HG02943 (cell line): Measurements from ENCODE around the gene APOBEC3A.
"Not testable (repeated sequence)": the region's sequence is repeated elsewhere in the genome, so short reads cannot be mapped to it uniquely, and the experiment has no call there.

Experiments used
- ATAC-seq: cut with Tn5 transposase; IDR thresholded peaks from one replicate; pipeline ENCODE4 v1.9.1; 2021; ENCODE audit warnings: mild to moderate bottlenecking, low read depth, moderate library complexity; ENCODE audit not compliant: unreplicated experiment

Gene APOBEC3A

DNA sequence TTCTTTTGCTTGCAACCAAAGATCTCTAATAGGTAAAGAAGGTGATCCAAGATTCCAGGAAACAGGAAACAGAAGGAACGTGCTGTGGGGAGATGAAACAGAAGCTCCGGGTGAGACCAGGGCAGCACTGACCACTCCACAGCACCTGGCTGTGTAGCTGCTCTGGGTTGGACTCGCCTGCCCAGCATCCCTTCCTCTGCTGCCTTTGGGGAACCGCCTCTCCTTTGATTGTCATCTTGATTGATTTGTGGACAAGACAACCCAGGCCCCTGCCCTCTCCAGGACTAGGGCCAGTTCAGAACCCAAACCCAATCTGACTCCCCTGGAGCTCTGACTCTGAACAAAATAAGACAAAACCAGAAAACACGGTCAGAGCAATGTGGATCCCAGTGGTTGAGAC is 14.7 kb upstream of the APOBEC3A start:
- no peak for ATAC-seq

DNA sequence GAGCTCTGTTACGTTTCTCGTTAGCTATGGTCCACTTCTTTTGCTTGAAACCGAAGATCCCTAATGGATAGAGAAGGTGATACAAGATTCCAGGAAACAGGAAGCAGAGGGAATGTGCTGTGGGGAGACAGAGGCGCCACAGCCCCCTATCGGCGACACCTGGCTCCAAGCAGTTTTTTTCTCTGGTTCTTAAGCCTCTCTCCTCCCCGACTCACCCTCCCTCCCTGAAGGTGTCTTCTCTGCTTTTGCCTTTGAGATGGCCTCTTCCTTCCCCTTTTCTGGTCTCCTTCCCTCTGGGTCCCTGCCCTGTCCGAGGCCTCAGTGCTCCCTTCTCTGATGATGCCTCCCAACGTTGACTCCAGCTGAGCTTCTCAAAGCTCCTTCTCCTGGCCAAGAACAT is 14.2 kb upstream of the APOBEC3A start:
- no peak for ATAC-seq

DNA sequence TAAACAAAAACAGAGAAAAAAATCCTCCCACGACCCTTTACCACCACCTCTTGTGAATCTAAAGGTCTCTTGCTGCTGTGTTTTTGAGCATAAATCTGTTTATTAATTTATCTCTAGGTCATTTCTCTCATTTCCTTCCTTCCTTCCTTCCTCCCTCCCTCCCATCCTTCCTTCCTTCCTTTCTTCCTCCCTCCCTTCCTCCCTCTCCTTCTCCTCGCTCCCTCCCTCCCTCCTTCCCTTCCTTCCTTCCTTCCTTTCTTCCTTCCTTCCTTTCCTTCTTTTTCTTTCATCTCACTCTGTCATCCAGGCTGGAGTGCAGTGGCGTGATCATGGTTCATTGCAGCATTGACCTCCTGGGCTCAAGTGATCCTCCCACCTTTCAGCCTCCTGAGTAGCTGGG is 13.5 kb upstream of the APOBEC3A start:
- no peak for ATAC-seq

DNA sequence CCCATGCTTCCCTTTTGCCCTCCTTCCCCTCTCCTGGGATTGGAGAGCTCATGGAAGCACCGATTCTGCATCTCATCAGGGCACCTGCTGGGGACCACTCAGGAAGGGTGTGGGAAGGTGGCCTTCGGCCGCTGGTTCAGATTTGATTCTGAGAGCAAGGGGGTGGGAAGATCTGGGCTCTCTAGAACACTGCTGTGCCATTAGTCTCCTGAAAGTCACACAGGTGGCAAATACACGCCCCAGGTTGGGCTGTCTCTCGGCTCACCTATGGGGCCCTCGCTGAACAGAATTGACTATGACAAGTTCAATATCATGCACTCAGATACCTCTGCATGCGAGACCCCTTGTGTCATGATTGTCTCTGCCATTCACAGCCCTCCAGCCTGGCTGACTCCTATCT is 12.8 kb upstream of the APOBEC3A start:
- no peak for ATAC-seq

DNA sequence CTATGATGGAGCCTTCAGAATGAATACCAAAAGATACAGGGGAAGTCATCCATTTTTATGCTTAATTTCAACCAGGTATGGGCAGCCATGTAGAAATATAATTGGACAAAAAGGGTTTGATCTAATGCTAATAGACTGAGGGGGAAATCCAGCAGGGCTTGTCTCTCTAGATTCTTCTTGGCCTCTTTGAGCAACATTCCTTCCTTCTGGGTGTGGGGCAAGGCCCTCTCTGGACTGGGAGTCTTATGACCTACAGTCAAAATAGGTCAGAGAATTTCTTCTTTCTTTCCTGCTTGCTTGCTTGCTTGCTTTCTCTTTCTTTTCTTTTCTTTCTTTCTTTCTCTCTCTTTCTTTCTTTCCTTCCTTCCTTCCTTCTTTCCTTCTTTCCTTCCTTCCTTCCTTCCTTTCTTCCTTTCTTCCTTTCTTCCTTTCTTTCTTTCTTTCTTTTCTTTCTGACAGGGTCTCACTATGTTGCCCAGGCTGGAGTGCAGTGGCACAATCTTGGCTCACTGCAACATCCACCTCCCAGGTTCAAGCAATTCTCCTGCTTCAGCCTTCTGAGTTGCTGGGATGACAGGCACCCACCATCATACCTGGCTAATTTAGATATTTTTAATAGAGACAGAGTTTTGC is 11.6 kb upstream of the APOBEC3A start:
- not testable (repeated sequence) for ATAC-seq

DNA sequence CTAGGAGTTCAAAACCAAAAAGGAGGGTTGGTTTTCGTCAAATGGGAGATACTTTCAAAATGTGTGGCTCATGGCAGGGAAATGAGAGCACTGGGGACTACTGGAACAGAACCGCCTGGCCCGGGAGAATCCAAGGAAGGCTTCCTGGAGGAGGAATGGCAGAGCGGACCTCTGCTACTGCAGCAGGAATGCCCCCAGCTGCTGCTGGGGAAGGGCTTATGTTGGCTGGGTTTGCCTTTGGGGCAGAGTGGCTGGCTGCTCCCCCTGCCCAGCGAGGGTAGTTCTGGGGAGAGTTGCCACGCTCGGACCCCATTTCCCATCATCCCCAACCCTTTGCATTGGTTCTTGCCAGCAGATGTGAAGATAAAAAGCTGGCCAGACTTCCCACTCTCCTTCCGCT is 10.6 kb upstream of the APOBEC3A start:
- ATAC-seq, result no peak

DNA sequence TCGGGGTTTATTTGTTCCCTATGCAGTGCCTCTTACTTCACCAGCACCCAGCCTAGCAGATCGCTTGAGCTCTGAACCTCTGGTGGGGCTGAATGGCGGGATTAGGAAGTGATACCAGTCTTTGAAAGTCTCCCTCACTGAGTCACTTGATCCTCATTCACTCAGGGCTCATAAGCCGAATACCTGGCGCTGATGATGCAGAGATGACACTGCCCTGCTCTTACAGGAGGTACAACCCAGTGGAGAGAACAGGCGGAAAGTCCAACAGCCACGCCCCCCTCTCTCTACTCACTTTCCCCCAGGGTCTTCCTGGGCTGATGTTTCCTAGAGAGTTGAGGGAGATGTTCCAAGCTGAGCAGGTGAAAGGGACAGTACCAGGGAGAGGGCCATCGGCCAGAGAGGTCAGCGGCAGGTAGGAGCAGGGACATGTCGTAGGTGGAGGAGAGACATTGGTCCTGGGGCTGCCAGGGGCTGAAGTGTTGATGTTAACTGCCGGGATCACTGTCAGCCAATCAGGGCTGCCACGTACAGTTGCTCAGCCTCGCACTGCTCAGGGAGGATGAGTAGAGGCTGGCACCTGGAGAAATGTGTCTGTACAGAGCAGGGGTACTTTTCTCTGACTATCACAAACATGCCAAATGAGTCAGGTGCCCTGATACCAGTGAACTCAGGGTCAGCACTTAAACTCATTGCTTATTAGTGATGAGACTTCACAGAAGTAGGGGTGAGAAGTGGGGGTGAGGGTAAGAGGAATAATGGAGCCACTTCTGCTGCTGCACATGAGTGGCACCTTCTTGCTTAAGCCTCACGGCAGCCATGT is 9.9 kb upstream of the APOBEC3A start:
- ATAC-seq, result no peak

DNA sequence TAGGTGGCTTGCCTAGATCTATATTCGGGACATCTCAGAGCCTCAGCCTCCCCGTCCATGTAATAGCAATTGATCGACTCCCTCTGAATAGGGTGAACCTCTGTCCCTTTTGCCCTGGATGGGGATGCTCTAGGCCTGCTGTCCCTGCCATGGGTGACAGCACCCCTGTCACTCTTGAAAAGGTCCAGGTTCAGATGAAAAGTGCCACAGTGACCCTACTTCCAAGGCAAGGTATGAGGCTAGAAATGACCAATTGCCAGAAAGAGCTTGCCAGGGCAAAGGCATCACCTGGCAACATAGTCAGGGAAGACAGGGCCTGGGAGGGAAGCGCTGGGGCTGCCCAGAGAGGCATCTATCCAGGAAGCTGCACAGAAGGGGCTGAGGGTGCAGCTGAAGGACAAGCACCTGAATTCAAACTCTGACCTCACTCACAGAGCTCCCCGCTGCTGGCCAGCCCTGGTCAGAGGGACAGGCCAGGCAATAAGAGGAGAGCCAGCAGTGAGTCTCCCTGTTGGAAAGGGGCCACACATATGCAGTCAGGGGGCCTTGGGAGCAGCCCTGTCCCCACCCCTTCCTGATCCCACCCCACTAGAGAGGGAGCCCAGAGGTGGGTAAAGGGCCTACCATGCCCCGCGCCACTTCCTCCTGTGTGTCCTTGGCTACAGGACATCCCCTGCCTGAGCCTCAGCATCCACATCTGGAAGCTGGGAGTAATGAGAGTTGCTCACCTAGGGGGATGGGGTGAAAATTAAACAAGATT is 9.0 kb upstream of the APOBEC3A start:
- ATAC-seq, result no peak

DNA sequence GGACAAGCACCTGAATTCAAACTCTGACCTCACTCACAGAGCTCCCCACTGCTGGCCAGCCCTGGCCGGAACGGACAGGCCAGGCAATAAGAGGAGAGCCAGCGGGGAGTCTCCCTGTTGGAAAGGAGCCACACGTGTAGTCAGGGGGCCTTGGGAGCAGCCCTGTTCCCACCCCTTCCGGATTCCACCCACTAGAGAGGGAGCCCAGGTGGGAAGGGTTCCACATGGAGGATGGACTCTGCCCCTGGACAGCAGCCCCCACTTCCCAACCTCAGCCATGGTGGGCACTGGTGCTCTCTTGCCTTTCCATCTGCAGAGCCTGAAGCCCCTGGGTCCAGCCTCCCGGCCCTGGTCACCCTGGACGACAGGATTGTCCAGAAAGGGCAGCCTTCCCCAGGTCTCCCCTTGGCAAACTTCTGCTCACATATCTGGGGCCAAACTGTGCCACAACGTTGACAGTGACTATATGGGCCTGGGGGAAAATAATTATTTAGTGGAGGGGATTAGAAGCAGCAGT is 7.5 kb upstream of the APOBEC3A start:
- no peak for ATAC-seq

DNA sequence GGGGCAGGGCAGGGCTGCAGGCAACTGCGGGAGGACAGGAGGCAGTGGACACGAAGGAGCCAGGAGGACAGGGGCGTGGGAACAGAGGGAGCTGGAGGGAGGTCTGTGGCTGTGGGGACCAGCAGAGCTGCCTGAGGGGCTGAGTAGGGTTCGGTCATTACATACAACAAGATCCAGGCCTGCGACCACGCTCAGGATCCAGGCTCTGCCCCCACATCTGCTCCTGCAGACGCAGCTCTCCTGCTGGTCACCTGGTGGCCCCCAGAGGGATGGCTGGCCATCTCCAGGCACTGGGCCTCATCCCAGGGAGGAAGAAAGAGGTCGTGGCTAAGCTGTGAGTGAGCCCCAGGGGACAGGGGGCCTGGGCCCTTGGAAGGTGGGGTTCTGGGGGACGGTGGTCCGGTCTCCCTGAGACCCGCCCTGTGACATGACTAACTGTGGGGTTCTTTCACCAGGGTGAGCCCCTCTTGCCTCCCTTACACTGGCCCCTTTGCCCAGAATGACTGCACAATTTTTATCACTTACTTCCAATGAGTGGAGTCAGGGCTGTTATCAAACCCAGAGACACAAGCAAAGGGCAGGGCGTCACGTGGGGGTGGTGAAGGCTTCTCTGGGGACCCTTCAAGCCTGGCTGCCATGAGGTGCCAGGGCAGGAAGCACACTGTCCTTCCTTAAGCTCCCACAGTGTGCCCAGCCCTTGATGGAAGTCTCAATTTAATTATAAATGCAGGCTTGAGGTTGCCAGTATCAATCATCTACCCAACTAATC is 6.7 kb upstream of the APOBEC3A start:
- no peak for ATAC-seq

DNA sequence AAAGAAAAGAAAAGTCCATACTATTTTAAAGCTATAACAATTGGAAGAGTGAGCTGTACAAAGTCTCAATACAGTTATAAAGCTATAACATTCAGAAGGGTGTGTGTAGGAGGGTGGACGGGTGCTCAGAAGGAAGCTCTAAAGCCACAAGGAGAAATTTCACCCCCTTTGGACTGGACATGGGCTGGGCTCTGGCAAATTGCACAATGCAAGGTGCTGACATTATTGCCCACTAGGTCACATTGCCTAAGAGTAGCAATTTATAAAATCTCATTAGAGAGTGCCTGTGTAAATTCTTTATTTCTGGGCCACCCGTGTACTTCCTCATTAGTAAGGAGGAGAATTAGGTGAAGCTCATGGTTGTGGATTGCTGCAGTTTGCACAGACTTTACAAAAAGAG is 5.7 kb upstream of the APOBEC3A start:
- ATAC-seq, result no peak

DNA sequence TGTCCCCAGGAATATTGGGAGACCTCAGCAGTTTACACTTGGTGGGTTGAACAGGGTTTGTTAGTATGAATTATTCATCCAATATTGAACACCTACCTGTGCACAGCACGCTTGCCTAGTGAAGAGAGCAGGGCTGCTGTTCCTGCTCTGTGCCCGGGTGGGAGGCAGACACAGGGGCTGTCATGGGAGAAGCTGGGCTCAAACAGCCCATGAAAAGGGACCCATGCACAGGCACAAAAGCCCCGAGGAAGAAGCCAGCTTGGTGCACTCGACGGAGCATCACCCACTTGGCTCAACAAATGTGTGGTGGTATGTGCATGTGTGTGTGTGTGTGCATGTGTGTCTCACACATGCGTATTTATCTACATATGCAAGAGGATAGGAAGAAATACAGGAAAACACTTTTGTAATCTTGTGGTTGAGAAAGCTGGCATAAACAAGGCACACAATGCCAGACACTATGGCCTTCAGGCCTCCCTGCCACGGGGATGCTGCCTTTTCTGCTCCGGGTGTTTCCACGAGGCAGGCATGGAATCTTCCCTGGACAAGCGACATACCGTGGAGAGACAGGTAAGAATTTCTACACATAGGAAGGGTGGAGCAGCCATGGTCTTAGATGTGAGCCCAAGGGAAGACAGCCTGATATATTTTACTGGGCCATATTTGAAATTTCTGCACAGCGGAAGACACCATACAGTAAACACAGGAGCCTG is 5.0 kb upstream of the APOBEC3A start:
- ATAC-seq, result no peak

DNA sequence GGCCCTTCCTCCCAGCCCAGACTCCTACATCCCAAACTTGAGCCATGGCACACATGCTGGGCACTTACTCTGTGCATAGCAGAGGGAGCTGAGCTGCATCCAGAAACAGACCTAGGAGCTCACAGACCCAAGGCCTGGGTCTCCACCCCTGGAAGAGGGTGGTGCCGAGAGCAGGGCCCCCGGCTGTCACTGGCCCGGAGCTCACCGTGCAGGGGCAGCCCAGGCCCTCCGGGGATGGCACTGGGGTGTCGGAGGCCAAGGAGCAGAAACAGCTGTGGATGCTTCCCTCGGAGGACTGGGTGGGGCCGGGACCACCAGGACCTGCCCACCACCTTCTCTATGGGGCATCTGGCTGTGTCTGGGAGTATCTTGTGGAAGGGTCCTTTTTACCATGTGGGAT is 4.3 kb upstream of the APOBEC3A start:
- no peak for ATAC-seq

DNA sequence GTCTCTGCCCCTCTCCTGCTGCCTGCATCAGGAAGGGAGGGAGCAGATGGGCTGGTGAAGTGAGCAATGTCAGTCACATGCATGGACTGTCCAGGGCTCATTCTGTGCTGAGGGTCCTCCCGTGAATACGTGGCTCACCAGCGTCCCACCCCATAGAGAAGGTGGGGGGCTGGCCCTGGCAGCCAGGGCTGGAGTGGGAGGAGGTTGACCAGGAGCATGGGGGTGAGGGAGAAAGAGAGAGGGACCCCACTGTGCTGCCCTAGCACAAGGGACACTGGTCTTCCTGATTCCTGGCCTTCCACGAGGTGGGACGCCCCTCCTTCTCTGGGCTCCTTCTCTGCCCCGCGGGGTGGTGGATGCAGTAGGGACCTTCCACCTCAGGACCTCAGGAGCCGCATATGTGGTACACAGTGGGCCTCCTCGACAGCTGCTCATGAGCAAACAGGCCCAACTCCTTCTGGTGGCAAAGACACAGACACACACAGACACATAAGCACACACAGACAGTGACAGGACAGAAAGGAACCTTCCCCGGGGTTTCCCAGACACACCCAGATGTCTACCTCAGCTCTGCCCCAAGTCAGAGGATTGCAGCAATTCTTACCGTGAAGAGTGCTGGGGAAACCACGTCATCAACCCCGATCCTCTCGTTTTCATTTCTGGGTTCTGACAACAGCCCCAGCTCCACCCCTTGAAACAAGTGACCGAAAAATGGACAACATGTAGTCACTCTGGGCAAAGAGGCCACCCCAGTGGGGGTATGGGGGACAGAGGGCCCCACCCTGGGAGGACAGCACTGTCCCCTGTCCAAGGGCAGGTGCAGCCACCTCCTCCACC is 3.6 kb upstream of the APOBEC3A start:
- peak; percentile 65 for ATAC-seq

DNA sequence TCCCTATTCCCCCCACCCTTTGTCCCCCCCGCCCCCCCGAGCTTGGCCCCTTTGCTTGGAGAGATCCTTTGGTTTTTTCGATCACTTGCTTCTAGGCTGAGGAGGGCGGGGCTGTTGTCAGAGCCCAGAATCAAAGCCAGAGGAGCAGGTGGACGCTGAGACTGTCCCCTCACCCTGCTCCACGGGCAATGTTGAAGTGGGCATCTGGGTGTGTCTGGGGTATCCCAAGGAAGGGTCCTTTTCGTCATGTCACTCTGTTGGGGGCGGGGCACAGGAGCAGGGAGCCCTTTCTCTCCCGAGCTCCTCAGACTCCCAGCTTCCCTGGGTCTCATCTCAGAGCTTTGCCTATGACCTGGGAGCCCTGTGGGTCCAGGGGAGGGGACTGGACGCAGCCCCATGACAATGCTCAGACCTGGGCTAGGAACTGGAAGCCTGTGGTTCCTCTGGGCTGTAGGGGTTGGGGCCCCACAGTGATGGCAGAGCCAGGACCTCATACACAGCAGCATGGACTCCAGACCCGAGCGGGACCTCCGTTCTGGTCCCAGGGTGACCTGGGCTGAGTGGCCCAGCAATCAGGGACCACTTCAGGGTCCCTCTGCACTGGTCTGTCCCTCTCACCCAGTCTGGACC is 2.9 kb upstream of the APOBEC3A start:
- no peak for ATAC-seq

DNA sequence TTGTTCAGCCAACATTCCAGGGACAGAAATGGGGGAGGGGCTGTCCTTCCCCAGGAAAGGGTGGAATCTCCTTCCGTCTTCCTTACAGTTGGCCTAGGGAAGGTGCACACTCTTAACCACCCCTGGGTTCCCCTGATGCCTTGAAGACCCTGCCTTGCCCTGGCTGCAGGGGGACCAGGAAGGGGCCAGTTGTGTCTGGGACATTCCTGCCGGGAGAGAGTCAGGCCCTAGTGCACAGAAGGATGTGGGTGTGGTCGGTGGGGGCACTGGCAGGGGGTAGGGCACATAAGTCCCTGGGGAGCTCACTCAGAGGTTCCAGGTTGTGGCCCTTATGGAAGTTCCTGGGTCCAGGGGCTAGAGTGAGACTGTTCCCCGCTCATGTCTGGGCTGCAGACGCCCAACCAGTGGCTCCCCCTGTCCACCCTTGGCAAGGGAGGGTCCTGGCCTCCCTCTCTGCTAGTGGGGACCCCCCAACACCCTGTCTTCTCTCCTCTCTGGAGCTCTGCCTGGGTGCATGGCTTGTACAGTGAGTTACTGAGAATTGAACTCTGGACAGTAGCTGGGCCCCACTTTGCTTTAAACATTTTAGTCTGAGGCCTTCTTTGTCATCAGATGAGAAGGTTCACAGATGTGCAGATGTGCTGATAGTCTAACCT is 2.0 kb upstream of the APOBEC3A start:
- ATAC-seq, result no peak

DNA sequence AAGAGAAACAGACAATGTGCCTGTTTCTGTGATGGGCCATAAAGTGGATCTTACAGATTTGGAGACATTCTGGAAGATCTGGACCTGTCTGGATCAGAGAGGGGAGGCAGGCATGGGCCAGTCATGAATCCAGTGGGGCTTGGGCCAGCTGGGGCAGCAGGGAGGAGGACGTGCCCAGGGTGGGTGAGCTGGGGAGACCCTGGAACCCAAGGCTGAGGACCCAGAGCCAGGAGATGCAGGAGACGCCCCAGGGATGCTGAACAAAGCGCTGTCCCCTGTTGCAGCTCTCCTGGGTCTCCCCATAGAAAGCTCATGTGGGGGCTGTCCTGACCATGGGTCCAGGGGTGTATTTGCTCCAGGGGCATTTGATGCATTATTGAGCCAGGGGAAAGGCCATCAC is 1.5 kb upstream of the APOBEC3A start:
- ATAC-seq, result no peak

DNA sequence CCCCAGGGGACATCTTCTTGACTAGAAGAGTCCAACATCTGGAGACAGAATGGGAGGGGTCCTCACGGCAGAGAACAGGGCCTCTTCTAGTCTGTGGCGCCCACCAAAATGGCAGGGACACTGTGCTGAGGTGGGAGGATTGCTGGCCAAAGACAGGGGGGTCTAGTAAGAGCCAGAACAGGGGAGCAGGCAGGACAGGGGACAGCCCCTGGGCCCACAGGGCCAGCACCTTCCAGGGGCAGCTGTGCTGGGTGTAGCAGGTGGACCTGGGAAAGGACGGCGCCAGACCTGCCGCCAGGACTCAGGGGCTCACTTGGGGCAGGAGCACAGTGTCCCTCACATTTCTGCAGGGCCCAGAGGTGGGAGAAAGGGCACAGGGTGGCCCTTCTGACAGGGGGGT is 858 bp upstream of the APOBEC3A start:
- no peak for ATAC-seq
